ENCODE data around the gene CASZ1.

CASZ1 gene

DNA sequence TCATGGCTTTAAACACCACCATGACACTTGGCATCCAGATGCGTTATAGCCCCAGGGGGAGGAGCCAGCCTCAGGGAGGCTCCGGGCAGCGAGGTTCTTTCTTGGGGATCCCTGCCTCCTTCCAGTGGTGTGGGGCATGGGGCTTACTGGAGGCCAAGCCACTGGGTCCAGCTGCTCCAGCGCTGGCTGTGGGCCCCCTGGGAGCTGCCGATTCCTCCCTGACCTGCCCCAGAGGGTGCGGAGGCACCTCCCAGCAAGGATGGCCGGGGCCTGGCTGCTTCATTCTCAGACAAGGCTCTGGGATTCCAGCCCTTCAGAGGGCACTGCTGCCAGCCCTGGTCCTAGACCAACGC, 162.4 kb downstream of the CASZ1 start:
- TF ChIP-seq, protein P1, sequence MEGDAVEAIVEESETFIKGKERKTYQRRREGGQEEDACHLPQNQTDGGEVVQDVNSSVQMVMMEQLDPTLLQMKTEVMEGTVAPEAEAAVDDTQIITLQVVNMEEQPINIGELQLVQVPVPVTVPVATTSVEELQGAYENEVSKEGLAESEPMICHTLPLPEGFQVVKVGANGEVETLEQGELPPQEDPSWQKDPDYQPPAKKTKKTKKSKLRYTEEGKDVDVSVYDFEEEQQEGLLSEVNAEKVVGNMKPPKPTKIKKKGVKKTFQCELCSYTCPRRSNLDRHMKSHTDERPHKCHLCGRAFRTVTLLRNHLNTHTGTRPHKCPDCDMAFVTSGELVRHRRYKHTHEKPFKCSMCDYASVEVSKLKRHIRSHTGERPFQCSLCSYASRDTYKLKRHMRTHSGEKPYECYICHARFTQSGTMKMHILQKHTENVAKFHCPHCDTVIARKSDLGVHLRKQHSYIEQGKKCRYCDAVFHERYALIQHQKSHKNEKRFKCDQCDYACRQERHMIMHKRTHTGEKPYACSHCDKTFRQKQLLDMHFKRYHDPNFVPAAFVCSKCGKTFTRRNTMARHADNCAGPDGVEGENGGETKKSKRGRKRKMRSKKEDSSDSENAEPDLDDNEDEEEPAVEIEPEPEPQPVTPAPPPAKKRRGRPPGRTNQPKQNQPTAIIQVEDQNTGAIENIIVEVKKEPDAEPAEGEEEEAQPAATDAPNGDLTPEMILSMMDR (IDR thresholded peaks at IDR 0.05; ENCODE audit: low read depth, low read length, missing control alignments): no peak
- Histone ChIP-seq H3K27ac (no peak overlapping the region), H3K27me3 (replicated peaks) (peaks cover 9% of the 10 kb centered on the region), H3K36me3 (replicated peaks) (peaks cover 4% of the 10 kb centered on the region), H3K4me3 (ENCODE audit: low read depth, low read length) (no peak overlapping the region)
- in situ Hi-C loops (cut with HindIII; ENCODE audit: low pct_ligation_motif_present, low sequenced_read_pairs): no loop called here
- no peak for DNase-seq

DNA sequence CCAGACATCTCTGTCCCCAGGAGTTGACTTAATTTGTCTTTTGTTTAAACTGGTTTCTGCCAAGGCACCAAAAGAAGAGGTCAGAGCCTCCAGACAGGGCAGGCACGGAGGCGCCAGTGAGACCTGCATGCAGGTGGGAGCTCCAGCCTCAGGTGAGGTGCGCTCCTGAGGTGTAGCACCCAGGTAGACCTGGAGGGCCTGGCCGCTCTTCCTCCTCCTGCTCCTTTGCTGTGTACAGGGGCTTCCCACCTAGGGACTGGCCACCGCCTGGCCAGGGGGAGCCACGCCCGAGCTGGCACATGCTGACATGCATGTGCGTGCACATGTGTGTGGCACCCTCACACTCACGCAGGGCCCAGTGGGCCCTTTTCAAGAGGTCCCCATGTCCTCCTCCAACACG, 163.0 kb downstream of the CASZ1 start:
- in situ Hi-C loops (cut with HindIII; ENCODE audit: low pct_ligation_motif_present, low sequenced_read_pairs): no loop called here
- Histone ChIP-seq H3K36me3 (replicated peaks) (peaks cover 4% of the 10 kb centered on the region), H3K4me3 (ENCODE audit: low read depth, low read length) (no peak overlapping the region), H3K27ac (no peak overlapping the region), H3K27me3 (replicated peaks) (peaks cover 6% of the 10 kb centered on the region)
- TF ChIP-seq, protein P1 (IDR thresholded peaks at IDR 0.05; ENCODE audit: low read depth, low read length, missing control alignments): no peak
- no peak for DNase-seq

DNA sequence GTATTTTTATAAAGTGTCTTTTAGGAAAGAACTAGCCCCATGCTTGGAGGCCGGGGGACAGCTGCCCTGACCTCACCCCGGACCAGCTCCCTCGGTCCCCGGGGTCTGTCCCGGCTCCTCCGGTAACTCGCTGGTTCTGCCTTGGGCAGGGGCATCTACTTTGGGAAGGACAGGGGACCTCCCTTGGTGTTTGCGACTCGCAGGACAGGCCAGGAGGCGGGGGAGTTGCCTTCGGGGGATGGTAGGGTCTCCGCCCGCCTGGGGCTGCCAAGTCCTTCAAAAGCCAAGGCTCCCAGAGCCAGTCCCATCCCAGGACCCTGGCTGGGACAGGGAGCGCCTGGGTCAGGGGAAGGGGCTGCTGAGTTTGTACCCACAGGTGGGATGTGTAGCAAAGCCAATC, 163.8 kb downstream of the CASZ1 start:
- no peak overlapping the region for H3K4me3 ChIP-seq (ENCODE audit: low read depth, low read length)
- in situ Hi-C loops (cut with HindIII; ENCODE audit: low pct_ligation_motif_present, low sequenced_read_pairs): no loop called here
- peaks cover 4% of the 10 kb centered on the region for H3K36me3 ChIP-seq (replicated peaks)
- TF ChIP-seq, protein P1 (IDR thresholded peaks at IDR 0.05; ENCODE audit: low read depth, low read length, missing control alignments): no peak
- H3K27me3 ChIP-seq (replicated peaks): peaks cover 3% of the 10 kb centered on the region
- DNase-seq: no peak
- no peak overlapping the region for H3K27ac ChIP-seq

DNA sequence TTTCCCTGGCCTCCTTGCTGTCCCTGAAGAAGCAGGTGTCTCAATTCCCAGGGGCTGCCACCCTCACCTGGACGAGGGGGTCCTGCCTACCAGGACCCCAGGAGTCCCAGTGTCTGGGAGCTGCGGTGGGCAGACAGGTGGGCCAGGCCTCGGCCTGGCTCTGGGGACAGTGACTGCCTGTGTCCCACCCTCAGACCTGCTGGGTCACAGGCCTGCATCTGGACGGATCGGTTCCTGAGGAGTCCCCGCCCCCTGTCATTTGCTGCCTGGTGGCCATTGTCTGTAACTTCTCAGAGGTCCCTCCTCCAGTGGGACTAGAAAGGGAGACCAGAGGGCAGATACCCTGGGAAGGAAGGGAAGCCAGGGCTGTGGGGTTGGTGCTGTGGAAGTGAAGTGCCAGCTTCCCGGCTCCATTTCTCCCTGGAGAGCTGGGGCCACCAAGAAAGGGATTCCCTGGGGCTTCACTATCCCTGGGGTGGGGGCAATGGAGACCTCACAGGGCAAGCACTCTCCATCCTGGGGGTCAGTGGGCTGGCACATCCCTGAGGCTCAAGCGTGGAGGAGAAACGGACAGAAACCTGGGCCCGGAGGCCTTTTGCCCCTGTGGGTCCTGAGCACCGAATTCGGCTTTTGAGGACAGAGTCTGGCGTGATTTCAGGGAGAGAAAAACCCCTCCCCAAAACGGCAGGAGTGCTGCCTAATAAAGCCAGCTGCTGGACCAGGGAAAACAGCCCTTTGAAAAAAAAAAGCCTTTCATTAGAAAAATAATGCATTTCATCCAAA, 164.4 kb downstream of the CASZ1 start:
- no peak overlapping the region for H3K4me3 ChIP-seq (ENCODE audit: low read depth, low read length)
- peaks cover 4% of the 10 kb centered on the region for H3K36me3 ChIP-seq (replicated peaks)
- in situ Hi-C loops (cut with HindIII; ENCODE audit: low pct_ligation_motif_present, low sequenced_read_pairs): no loop called here

DNA sequence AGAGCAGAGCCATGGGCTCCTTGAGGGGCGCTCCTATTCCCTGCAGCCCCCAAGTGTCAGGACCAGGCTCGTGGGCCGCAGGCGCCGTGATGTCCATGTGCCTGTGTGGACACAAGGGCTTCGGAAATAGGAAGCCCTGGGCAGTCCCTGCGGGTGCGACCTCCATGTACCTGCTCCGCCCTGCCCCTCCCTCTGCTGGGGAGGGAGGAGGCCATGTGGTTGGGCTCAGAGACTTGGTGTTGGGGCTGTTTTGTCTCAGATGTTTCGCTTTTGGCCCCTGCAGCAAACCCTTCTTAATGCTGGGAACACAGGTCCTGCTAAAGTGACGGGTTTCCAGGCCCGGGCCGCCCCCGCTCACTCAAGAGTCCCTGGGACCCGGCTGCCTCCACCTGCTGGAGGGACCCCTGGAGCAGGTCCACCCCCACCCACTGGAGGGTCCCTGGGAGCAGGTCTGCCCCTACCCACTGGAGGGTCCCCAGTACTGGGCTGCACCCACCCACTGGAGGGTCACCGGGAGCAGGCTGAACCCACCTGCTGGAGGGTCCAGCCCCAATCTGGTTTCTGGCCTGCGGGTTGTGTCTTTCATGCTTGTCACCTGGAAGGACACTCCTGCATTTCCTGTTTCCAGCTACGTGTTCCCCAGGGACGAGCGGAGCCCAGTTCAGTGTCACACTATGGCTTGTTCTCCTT, 165.2 kb downstream of the CASZ1 start:
- no peak overlapping the region for H3K27ac ChIP-seq
- TF ChIP-seq, protein P1 (IDR thresholded peaks at IDR 0.05; ENCODE audit: low read depth, low read length, missing control alignments): no peak
- no peaks in the 10 kb centered on the region for H3K27me3 ChIP-seq (replicated peaks)
- peaks cover 4% of the 10 kb centered on the region for H3K36me3 ChIP-seq (replicated peaks)
- no peak for DNase-seq
- no peak overlapping the region for H3K4me3 ChIP-seq (ENCODE audit: low read depth, low read length)
- in situ Hi-C loops (cut with HindIII; ENCODE audit: low pct_ligation_motif_present, low sequenced_read_pairs): no loop called here

More for the DNA sequence above, 164.4 kb downstream of the CASZ1 start:
- H3K27me3 ChIP-seq (replicated peaks): no peaks in the 10 kb centered on the region
- no peak for DNase-seq
- H3K27ac ChIP-seq: no peak overlapping the region
- TF ChIP-seq, protein P1 (IDR thresholded peaks at IDR 0.05; ENCODE audit: low read depth, low read length, missing control alignments): no peak
